Measurements from ENCODE around the gene TXNIP.

TXNIP gene

DNA sequence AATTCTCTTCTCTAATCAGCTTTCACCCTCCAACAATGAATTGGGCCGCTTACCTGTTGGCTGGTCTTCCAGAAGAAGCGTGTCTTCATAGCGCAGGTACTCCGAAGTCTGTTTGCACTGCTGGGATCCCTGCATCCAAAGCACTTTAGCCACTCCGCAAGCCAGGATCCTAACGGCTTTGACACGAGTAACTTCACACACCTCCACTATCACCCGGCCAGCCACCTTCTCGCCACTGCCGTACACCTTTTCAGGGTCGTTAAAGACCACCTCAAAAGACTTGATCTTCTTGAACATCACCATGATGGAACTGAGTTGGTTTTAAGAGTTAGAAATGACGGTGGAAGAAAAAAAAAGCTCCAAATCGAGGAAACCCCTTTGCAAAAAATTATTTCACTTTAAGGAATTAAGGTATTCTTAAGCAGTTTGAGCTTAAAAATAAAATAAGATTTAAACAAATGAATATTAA, 381 bp downstream of the TXNIP start:
- H3K27ac Mint-ChIP-seq: peak overlapping the region; percentile 99
- H3K9me3 Mint-ChIP-seq: no peaks in the 10 kb centered on the region
- H3K4me1 Mint-ChIP-seq (ENCODE audit: low read depth): peaks cover 51% of the 10 kb centered on the region
- H3K27me3 Mint-ChIP-seq (ENCODE audit: low read depth): no peaks in the 10 kb centered on the region
- H3K4me3 Mint-ChIP-seq: peak overlapping the region; percentile 98
- peaks cover 50% of the 10 kb centered on the region for H3K36me3 Mint-ChIP-seq (ENCODE audit: low read depth)
- no peak for DNase-seq (ENCODE audit: low spot score)

DNA sequence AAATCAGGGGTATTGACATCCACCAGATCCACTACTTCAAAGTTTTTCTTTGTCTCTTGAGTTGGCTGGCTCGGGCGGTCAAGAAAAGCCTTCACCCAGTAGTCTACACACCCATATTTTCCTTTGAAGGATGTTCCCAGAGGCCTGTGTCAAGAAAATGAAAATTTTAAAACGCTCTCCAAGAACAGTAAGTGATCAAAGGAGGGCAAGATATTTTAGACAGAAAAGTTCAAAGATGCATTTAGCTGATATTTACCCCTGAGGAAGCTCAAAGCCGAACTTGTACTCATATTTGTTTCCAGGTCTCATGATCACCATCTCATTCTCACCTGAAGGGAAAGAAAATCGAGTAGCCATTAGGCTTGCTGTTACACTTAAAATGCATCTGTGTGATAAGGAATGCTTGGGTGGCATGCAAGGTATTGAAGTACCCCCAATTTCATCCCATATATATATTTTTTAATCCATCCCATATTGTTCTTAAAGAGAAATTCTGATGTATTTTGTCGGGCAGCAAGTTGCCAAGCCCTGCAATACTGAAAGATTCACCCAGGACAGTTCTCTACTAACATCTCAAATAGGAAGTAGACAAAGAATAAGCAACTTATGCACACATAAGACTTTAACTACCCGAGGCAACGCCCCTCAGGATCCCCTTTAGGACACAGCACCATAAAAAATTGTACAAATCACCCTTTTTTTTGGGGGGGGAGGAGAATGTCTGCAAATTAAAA, 1.1 kb downstream of the TXNIP start:
- no peaks in the 10 kb centered on the region for H3K27me3 Mint-ChIP-seq (ENCODE audit: low read depth)
- DNase-seq (ENCODE audit: low spot score): no peak
- peaks cover 50% of the 10 kb centered on the region for H3K36me3 Mint-ChIP-seq (ENCODE audit: low read depth)
- H3K4me3 Mint-ChIP-seq: peak overlapping the region; percentile 98
- peaks cover 57% of the 10 kb centered on the region for H3K4me1 Mint-ChIP-seq (ENCODE audit: low read depth)
- H3K27ac Mint-ChIP-seq: peak overlapping the region; percentile 99
- H3K9me3 Mint-ChIP-seq: no peaks in the 10 kb centered on the region

- peak; percentile 36 for DNase-seq (ENCODE audit: low spot score)
- no peaks in the 10 kb centered on the region for H3K9me3 Mint-ChIP-seq
- peaks cover 50% of the 10 kb centered on the region for H3K36me3 Mint-ChIP-seq (ENCODE audit: low read depth)
- peak overlapping the region; percentile 98 for H3K4me3 Mint-ChIP-seq
- no peaks in the 10 kb centered on the region for H3K27me3 Mint-ChIP-seq (ENCODE audit: low read depth)
- H3K27ac Mint-ChIP-seq: peak overlapping the region; percentile 99
- H3K4me1 Mint-ChIP-seq (ENCODE audit: low read depth): peaks cover 51% of the 10 kb centered on the region
Observed at GRCh38 chr1:145994391-145995120, 1.8 kb downstream of the TXNIP start.

DNA sequence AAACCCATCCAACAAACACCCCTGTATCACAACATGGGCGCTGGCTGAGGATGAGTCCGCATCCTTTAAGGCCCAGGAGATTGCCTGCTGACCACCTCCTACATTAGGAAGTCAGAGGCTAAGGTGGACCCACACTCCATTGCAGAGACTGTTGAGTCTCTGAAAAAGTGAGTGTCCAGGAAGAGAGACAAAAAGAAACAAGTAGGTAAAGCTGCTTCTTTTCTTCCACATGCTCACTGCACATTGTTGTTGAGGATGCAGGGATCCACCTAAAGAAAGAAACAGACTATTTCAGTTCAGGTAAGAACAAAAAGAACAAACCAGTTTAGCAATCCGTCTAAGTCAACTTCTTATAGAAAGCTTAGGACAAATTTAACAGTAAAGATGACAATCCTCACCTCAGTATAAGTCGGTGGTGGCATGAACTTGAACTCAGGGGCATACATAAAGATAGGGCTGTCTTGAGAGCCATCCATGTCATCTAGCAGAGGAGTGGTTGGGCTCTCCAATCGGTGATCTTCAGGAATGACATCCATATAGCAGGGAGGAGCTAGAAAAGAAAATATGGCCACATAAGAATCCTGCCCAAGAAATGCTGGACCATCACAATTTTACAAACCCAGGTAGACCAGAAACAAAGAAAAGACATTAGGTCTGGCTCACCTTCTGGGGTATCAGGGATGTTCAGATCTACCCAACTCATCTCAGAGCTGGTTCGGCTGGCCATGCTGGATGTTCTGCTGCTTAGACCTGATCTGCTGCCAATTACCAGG, 2.6 kb downstream of the TXNIP start:
- Mint-ChIP-seq H3K27me3 (ENCODE audit: low read depth) (no peaks in the 10 kb centered on the region), H3K4me1 (ENCODE audit: low read depth) (peaks cover 47% of the 10 kb centered on the region), H3K36me3 (ENCODE audit: low read depth) (peaks cover 50% of the 10 kb centered on the region), H3K9me3 (no peaks in the 10 kb centered on the region), H3K27ac (peak overlapping the region; percentile 99), H3K4me3 (peak overlapping the region; percentile 98)
- DNase-seq (ENCODE audit: low spot score): no peak

DNA sequence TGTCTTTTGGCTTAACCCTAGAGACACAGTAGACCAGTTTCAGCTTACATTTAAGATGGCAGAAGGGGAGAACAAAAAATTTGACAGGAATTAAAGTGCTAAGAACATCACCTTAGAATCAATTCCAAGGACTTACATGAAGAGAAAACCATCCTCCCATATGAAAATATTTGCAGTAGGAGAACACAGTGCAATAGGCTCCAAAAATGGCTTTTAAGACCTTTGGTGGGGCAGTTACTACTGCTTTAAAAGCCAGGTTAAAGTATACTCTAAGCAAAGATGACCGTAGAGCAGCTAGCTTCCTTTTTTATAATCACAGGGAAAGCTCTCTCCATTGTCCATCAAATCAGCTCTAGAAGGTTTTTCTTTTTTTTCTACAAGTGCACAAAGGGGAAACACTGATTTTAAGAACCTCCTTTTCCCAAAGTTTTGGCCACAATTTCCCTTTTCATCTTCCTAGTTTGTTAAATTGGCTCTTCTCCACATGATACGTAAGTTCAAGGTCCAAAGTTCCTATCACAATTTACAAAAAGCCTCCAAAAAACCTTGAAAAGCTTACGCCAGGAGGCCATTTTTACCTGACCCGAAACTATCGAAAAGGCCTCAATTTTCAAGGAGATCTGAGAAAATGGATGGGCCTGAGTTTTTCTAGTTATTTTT, 3.3 kb downstream of the TXNIP start:
- Mint-ChIP-seq H3K4me1 (ENCODE audit: low read depth) (peaks cover 44% of the 10 kb centered on the region), H3K36me3 (ENCODE audit: low read depth) (peaks cover 50% of the 10 kb centered on the region), H3K27ac (peak overlapping the region; percentile 19), H3K9me3 (no peaks in the 10 kb centered on the region), H3K4me3 (peak overlapping the region; percentile 98), H3K27me3 (ENCODE audit: low read depth) (no peaks in the 10 kb centered on the region)
- DNase-seq (ENCODE audit: low spot score): no peak

GRCh38 chr1:145992502-145992936, 3.9 kb downstream of the TXNIP start:
- Mint-ChIP-seq H3K36me3 (ENCODE audit: low read depth) (peaks cover 50% of the 10 kb centered on the region), H3K27me3 (ENCODE audit: low read depth) (no peaks in the 10 kb centered on the region), H3K9me3 (no peaks in the 10 kb centered on the region), H3K4me1 (ENCODE audit: low read depth) (peaks cover 40% of the 10 kb centered on the region), H3K27ac (peak overlapping the region; percentile 19), H3K4me3 (peak overlapping the region; percentile 98)
- no peak for DNase-seq (ENCODE audit: low spot score)

GRCh38 chr1:145991735-145992412, 4.5 kb downstream of the TXNIP start:
- Mint-ChIP-seq H3K27me3 (ENCODE audit: low read depth) (no peaks in the 10 kb centered on the region), H3K4me1 (ENCODE audit: low read depth) (peaks cover 37% of the 10 kb centered on the region), H3K36me3 (ENCODE audit: low read depth) (peaks cover 50% of the 10 kb centered on the region), H3K4me3 (peak overlapping the region; percentile 98), H3K9me3 (no peaks in the 10 kb centered on the region), H3K27ac (peak overlapping the region; percentile 22)
- no peak for DNase-seq (ENCODE audit: low spot score)

DNA sequence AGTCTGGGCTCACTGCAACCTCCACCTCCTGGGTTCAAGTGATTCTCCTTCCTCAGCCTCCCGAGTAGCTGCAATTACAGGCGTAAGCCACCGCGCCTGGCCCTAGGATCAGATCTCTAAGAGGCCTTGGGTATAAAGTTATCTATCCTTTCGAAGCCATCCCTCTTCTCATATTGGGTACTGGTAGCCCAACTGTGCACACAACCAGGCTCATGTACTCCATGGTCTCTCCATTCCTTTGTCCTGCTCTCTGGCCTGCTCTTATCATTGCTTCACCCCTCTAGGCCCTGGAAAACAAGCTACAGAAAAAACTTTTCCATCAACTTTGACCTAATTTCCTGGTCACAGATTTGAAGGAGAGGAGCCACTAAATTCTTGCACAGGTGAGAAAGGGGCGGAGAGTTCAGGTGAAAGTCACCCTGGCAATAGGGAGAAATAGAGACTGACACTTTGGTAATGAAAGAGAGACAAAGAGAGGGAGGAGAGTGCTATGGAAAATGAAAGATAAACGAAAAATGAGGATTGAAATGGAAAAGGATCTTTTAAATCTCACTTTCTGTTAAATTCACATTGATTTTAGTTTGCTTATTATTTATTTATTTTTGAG, 6.0 kb downstream of the TXNIP start:
- H3K4me1 Mint-ChIP-seq (ENCODE audit: low read depth): peaks cover 45% of the 10 kb centered on the region
- H3K36me3 Mint-ChIP-seq (ENCODE audit: low read depth): peaks cover 39% of the 10 kb centered on the region
- DNase-seq (ENCODE audit: low spot score): no peak
- no peak overlapping the region for H3K4me3 Mint-ChIP-seq
- H3K9me3 Mint-ChIP-seq: no peaks in the 10 kb centered on the region
- H3K27ac Mint-ChIP-seq: no peak overlapping the region
- H3K27me3 Mint-ChIP-seq (ENCODE audit: low read depth): no peaks in the 10 kb centered on the region

DNA sequence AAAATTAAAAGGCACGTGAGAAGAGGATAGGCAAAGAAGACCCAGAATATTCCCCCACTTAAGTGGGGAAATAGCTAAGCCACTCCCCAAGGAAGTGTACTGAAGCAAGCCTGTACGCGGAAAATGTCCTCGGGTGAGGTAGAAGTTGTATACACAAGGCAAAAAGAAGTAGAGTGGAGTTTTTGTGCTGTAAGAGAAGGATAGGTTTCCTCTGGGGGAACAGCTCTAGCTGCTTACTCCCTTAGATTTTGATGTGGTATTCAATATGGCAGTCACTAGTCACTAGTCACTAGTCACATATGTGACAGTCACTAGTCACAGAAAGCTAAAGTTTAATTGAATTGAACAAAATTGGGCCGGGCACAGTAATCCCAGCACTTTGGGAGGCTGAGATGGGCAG, 7.6 kb downstream of the TXNIP start:
- Mint-ChIP-seq H3K4me1 (ENCODE audit: low read depth) (peaks cover 53% of the 10 kb centered on the region), H3K36me3 (ENCODE audit: low read depth) (peaks cover 23% of the 10 kb centered on the region), H3K27ac (peak overlapping the region; percentile 7), H3K4me3 (no peak overlapping the region), H3K27me3 (ENCODE audit: low read depth) (no peaks in the 10 kb centered on the region), H3K9me3 (no peaks in the 10 kb centered on the region)
- no peak for DNase-seq (ENCODE audit: low spot score)

DNA sequence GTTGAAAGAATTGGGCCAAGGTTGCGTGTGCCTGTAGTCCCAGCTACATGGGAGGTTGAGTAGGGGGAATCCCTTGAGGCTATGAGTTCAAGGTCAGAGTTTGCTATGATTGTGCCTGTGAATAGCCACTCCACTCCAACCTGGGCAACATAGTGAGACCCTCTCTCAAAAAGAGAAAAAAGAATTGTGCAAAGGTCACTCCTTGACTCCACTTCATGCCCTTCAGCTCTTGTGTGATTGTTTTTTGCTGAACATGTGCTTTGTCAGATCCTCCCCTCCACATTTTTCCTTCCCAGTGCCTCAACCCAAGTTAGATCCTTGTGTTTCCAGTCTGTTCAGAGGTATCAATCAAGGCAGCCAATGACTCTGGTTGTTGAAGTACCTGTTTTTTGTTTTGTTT, 8.5 kb downstream of the TXNIP start:
- Mint-ChIP-seq H3K4me1 (ENCODE audit: low read depth) (peaks cover 54% of the 10 kb centered on the region), H3K36me3 (ENCODE audit: low read depth) (peaks cover 14% of the 10 kb centered on the region), H3K9me3 (no peaks in the 10 kb centered on the region), H3K27me3 (ENCODE audit: low read depth) (no peaks in the 10 kb centered on the region), H3K27ac (no peak overlapping the region), H3K4me3 (no peak overlapping the region)
- no peak for DNase-seq (ENCODE audit: low spot score)

DNA sequence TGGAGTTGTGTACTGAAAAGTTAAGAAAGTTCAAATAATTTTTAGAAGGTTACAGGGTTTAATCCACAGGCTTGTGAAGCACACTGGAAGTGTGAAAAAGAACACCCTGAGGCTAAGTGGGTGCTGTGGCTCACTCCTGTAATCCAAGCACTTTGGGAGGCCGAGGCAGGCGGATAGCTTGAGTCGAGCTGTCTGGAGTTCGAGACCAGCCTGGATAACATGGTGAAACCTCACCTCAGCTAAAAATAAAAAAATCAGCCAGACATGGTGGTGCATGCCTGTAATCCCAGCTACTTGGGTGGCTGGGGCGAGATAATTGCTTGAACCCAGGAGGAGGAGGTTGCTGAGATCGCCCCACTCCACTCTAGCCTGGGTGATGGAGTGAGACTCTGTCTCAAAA, 9.8 kb downstream of the TXNIP start:
- Mint-ChIP-seq H3K9me3 (no peaks in the 10 kb centered on the region), H3K27me3 (ENCODE audit: low read depth) (no peaks in the 10 kb centered on the region), H3K27ac (no peak overlapping the region), H3K4me3 (no peak overlapping the region), H3K36me3 (ENCODE audit: low read depth) (peaks cover 2% of the 10 kb centered on the region), H3K4me1 (ENCODE audit: low read depth) (peaks cover 55% of the 10 kb centered on the region)
- no peak for DNase-seq (ENCODE audit: low spot score)

GRCh38 chr1:145985502-145986439, 10.6 kb downstream of the TXNIP start:
- peaks cover 58% of the 10 kb centered on the region for H3K4me1 Mint-ChIP-seq (ENCODE audit: low read depth)

More at GRCh38 chr1:145985502-145986439, 10.6 kb downstream of the TXNIP start:
- Mint-ChIP-seq H3K9me3 (no peaks in the 10 kb centered on the region), H3K36me3 (ENCODE audit: low read depth) (no peaks in the 10 kb centered on the region), H3K4me3 (peak overlapping the region; percentile 65), H3K27me3 (ENCODE audit: low read depth) (no peaks in the 10 kb centered on the region), H3K27ac (peak overlapping the region; percentile 64)
- no peak for DNase-seq (ENCODE audit: low spot score)
